Measurements from ENCODE around the gene ZNF469.

The ZNF469 gene

DNA sequence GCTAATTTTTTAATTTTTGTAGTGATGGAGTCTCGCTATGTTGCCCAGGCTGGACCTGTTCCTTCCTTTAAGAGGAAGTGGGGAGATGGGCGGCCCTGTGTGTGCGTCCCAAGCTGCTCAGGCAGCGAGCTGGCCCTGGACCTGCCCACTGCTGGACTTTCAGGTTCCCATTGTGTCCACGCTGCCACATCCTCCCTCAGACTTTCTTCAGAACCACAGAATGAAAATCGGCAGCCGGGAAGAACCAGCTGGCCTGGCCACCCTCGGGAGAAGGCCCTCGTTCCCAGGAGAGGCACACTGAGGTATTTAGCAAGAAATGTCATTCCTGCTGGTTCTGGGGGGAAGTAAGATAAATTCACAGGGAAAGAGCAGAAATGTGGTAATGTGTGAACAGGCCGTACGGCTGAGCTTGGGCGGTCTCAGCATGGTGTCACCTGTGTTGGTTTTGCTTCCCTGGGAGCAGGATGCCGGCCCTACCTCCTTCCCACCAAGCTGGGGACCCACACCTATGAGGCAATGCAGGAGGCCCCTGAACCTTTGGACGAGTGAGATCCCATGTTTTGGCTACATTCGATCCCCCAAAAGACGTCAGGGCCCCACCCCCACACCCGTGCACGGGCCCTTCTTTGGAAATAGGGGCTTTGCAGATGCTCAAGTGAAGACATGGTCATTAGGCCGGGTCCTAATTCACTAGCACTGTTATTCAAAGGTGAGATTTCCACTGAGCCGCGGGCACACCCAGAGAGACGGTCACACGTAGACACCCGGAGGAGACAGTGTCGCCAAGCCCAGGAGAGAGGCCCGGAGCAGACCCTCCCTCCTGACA lies 35.9 kb upstream of the ZNF469 start:
- DNase-seq (ENCODE audit: low read depth in 2 of 2) = no peak

DNA sequence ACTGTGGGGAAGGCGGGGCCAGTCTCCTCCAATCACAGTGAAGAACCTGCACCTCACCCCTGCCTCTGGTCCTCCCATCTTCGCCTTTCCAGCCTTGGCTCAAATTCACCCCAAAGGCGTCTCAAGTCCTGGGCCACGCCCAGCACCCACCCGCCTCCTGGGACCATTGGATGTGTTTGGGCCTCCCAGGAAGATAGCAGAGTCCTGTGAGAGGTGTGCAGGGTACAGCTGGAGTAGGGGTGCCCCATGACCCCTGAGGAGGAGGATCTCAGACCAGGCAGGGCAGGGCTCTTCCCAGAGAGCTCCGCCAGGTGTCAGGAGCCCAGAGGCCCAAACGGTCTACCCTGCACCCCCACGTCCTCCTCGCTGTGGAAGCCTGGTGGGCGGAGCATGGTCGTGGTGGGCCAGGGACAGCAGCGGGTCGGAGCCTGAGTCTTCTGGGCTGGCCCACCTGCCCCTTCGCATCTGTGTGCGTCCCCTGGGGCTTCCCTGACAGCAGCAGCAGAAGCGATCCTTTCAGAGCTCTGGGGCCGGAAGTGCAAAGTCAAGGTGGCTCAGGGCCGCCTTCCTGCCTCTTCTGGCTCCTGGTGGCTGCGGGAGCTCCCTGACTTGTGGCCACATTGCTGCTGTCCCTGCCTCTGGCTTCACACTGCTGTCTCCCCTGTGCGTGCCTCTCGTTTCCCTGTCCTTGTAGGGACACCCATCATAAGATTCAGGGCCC lies 34.9 kb upstream of the ZNF469 start:
- DNase-seq (ENCODE audit: low read depth in 2 of 2) = no peak

DNA sequence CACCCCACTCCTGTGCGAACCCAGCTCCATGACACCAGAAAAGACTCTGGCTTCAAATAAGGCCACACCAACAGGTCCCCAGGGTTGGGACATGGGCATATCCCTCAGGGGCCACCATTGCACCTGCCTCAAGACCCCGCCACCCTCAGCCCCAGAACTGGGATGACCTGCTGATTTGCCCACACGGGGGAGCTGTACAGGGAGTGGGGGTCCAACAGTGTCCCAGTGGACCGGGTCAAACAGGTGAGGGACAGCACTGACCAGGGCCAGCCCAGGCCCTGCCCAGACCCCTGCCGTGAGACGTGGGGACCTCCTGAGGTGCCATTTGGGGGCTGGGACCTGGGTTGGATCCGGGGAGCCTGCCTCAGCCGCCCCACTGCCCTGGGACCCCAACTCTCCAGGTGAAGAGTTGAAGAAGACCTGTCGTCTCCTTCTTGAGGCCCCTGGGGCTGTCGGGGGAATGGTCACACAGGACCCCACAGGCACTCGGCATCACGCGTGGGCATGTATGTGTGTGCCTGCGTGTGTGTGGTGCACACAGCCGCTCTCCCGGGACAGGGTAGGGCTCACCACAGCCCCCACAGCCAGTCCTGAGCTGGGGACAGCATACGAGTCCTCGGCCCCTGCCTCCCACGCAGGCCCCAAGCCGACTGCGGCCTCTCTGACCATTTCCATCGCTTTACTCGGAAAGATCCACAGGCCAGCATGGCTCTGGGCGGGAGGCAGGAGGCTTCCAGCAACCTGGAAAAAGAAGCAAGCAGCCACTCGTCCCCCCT lies 34.2 kb upstream of the ZNF469 start:
- no peak for DNase-seq (ENCODE audit: low read depth in 2 of 2)

DNA sequence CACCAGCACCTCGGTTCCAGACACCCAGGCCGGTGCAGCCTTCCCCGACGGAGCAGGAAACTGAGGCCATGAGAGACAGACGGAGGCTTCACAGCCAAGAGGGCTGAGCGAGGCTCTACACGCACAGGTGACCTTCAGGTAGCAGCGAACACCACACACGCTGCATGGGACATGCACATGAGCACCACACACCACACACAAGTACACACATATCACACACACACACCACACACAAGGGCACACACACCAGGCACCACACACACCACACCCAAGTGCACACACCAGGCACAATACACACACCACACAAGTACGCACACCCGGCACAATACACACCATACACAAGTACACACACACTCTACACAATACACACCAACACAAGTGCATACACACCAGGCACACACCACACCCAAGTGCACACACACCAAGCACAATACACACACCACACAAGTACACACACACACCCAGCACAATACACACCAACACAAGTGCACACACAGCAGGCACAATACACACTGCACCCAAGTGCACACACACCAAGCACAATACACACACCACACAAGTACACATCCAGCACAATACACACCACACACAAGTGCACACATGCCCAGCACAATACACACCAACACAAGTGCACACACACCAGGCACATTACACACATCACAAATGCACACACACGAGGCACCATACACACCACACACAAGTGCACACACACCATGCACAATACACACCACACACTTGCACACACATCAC lies 33.4 kb upstream of the ZNF469 start:
- no peak for DNase-seq (ENCODE audit: low read depth in 2 of 2)

DNA sequence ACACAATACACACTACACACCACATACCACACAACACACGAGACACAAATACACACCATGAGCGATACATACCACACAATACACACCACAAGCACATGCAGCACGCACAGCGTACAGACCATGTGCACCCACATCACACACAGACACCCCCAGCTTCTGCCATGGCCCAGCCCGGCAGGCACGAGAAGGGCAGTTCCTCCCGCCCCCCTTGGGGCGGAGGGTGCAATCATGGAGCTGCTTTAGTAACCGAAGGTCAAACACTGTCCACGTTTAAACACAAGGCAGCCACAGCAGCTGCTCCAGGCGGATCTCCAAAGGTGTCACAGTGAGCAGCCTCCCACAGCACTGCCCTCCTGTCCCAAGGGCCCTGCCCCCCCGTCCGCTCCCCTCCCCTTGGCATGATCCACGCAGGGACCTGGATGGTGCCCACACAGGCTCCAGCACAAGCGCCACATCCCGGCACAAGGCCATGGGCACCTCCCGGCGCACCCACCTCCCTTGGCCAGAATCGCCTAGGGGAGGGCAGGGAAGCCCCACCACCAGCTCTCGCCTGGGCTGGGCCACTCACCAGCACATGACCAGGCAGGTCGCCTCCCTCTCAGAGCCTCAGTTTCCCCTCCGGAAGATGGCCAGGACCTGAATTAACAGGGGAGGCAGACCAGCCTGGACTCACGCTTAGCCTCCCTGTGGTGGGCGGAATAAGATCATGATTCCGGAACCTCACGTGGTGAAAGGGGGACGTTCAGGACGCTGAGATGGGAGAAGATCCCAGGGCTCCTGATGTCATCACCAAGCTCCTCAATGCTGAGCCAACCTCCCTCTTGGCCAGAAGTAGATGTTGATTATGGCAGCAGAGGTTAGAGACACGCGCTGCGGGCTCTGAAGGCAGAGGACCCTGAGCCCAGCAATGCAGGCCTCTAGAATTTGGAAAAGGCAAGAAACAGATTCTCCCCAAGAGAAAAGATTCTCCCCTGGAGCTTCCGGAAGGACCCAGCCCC lies 32.6 kb upstream of the ZNF469 start:
- no peak for DNase-seq (ENCODE audit: low read depth in 2 of 2)

DNA sequence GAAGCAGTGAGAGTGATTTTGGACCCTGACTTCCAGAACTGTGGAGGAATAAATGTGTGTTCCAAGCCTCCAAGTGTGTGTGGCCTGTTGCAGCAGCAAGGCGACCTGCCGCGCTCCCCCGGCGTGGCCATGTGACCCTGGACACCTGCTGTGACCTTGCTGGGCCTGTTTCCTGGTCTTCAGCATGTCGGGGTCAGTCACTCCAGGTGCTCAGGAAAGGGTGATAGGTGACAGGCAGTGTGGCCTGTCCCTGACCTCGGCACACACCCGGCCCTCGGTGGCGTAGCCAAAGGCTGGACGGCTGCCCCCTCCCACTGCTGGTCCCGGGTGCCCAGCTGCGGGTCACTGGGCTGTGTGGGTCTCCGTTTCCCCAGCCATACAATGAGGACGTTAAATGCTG lies 31.8 kb upstream of the ZNF469 start:
- no peak for DNase-seq (ENCODE audit: low read depth in 2 of 2)

DNA sequence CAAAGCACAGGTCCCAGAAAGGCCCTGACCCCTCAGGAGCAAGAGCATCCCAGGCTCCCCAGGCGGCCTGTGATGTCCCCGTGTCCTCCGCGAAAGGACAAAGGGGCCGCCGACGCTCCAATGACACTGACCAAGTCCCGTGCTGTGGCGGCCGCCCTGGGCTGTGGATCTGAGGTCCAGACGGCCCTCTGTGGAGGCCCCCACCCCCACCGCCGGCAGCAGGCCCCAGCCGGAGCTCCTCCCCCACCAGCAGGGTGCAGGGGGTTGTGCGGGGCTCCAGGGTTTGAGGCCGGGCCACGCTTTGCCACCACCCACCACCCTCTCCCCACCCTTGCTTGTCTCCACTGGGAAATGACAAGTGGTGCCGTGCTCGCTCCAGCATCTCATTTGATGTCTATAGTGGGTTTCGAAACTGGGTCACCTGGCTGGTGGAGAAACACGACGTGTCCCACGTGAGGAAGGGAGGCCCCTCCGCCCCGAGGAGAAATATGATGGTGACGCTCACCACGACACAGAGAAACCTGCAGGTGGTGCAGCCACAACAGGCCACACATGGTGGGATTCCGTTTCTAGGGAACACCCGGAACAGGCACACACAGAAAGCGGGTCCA lies 31.2 kb upstream of the ZNF469 start:
- DNase-seq (ENCODE audit: low read depth in 2 of 2) = no peak

DNA sequence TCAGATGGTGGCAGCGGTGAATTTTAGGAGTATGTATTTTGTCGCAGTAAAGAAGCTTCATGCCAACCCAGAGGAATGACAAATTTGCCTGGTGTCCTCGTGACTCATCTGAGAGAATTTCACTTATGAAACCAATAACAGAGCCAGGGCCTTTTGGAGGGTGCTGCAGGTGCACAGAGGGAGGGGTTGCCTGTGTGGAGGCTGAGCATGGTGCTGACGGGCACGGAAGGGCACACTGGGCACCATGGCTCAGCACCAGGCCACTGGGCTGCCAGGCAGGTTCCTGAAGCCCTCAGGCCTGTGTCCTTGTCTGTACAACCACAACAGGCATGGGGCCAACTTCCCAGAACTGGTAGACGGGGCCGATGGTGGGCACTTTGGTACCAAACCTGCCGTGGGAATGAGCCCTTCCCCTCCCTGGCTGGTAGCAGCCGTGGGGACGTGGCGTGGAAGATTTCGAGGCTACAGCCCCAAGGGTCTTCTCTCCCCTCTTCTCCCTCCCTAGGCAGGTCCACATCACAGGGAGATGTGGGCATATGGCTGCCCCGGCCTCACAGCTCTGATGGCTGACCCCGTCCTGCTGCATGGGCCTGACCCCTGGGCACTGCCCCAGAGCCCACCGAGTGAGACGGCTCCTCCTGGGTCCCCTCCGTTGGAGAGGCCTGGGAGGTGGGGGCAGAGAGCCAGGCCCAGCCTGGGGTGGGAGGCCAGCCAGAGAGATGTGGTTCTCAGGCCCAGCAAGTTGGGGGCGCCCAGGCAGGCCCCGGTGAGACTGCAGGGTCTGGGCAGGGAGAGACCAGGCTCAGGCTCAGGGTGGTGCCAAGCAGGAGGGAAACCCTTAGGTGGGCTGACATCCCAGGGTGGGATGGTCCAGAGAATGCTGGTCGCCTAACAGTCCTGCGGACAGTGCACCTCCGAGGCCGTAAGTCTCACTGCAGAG lies 30.2 kb upstream of the ZNF469 start:
- DNase-seq (ENCODE audit: low read depth in 2 of 2) = no peak

DNA sequence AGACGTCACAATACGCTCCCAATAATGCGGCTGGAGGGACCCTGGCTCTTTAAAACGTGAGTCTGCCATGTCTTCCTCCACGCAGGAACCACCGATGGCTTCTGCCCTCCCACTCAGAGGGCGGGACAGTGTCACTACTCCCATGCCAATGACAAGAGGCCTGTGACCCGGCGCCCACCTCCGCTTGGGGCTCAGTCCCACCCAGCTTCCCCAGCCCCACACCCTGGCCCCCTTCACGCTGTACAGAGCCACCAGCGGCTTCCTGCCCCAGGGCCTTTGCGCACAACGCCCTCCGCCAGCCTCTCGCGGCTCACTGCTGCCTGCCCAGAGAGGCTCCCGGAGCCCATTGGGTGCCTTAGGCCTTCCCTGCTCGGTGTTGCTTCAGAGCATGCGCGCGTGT lies 29.5 kb upstream of the ZNF469 start:
- DNase-seq (ENCODE audit: low read depth in 2 of 2) = no peak

DNA sequence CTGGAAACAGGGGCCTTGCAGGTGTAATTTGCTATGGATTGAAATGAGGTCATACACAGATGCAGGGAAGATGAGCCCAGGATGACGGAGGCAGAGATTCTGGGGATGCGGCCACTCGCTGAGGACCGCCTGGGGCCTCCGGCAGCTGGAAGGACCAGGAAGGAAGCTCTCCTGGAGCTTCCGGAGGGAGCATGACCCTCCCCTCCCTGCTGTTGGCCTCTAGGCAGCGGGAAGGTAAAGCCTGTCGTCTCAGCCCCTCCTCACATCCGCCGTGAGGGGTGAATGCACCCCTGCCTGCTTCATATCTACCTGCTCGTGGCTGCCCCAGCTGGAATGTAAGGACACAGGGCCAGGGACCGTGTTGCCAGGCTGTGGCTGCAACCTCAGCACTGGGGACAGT lies 29.1 kb upstream of the ZNF469 start:
- DNase-seq (ENCODE audit: low read depth in 2 of 2) = no peak

DNA sequence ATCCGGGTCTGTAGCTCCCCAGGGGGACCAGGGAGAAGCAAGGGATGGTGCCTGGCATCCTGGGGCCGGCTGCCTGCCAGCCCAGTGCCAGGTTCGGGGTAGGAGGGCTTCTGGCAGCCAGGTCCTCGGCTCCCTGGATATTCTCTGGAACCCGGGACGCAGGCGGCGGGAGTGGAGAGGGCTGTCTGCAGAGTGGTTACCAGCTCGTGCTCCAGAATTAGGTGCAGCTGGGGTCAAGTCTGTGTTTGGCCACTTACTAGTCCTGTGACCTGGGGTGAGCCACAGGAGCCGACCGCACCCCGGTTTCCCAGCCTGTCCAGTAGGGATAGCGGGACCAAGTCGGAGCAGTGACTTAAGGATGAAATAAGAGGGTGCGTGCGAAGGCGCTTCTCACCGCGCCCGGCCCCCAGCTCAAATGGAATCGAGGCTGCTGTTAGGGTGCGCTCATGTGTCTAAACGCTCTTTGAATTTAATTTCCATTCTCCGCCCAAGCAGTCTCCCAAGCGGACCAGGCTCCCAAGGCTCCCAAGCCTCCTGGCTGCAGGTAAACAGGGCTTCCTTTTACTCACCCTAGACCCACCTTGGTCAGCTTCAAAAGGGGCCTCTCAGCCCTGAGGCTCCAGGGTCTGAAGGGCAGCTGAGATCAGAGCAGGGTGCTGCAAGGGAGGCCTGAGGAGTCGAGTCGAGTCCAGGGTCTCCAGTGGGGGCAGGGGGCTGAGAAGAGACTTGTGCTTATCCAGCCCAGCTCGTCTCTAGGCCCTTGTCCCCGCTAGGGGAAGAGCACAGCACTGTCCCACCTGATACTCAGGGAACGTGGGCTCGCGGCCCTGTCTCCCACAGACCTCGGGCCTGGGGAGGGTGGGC lies 28.3 kb upstream of the ZNF469 start:
- no peak for DNase-seq (ENCODE audit: low read depth in 2 of 2)

DNA sequence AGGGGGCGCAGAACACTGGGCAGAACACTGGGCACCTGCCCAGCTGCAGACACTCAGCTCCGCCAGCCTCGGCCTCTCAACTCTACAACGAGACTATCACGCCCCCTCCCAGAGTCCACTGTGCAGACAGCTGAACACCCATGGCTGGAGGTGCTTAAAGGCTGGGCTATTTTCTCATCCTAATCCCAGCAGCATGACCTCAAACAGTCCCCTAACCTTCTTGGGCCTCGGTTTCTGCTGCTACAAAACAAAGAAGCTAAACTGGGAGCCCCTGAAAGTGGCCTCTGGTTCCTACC lies 27.7 kb upstream of the ZNF469 start:
- no peak for DNase-seq (ENCODE audit: low read depth in 2 of 2)

DNA sequence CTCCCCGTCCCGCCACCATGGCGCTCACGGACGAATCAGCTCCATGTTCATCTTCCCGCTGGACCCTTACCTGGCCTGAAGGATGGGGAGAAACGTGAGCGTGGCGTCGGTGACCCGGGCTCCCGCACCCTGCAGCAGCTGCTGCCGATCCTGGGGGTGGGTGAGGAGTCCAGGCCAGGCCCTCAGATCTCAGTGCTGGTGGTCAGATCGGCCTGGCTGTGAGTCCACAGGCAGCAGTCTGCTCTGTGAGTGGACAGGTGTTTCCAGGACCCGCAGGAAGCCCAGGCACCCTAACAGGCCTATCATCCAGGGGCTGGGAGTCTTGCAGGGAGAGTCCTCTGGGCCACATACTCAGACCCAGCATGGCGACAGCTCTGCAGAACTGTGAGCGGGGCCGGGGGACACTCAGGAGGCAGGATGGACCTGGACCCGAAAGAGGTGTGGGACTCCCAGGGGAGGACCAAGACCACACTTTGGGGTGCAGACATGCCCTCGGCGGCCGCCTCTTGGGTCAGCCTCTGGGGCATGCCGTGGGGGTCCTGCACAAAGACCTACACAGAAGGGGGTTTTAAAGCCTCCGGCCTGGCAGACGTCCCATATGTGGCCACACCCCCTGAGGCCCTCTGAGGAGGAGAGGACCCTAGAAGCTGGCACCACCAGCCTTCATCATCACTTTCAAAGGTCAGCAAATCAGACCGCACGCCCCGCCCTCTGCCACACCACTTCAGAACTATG lies 27.2 kb upstream of the ZNF469 start:
- DNase-seq (ENCODE audit: low read depth in 2 of 2) = no peak

DNA sequence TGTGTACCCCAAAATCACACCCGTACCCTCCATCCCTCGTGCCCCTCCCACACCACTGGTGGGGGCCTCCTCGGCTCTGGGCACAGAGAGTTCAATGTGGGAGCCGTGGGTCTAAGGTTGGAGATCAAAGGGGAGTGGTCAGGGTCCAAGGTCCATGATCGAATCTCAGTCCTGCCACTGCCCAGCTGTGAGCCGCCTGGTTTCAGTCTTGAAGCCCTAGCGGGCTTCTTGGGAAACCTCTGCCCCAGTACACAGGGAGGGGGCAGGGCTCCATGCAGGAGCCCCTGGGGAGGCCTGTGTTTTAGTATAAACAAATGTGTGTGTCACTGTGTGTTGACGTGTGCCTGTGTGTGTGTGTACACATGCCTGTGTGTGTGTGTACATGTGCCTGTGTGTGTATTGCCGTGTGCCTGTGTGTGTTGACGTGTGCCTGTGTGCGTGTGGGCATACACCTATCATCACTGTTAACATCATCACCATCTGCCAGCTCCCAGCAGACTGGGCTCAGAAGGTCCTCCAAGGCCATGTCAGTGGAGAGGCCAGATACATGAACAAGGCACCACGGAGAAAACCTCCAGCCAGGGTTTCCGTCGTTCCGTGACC lies 26.5 kb upstream of the ZNF469 start:
- DNase-seq (ENCODE audit: low read depth in 2 of 2) = no peak

DNA sequence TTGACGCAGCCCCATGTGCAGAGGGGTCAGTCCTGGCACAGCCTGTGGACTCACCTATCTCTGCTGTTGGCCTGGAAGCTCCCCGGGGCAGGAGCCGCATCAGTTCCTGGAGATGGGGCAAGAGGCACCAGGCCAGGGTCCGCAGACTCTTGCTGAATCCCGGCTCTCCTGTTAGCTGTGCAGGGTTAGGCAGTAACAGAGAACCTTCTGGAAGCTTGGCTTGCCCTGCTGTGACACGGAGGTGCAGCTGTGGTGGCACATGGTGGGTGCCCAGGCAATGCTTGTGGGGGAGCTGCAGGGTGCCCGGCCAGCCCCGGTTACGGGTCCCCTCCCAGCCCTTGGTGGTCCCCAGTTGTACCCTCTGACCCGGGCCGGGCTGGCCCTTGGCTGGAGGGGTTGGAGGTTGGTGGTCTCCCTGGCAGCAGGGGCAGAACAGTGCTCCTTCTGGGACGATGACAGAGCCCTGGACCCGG lies 26.0 kb upstream of the ZNF469 start:
- no peak for DNase-seq (ENCODE audit: low read depth in 2 of 2)

DNA sequence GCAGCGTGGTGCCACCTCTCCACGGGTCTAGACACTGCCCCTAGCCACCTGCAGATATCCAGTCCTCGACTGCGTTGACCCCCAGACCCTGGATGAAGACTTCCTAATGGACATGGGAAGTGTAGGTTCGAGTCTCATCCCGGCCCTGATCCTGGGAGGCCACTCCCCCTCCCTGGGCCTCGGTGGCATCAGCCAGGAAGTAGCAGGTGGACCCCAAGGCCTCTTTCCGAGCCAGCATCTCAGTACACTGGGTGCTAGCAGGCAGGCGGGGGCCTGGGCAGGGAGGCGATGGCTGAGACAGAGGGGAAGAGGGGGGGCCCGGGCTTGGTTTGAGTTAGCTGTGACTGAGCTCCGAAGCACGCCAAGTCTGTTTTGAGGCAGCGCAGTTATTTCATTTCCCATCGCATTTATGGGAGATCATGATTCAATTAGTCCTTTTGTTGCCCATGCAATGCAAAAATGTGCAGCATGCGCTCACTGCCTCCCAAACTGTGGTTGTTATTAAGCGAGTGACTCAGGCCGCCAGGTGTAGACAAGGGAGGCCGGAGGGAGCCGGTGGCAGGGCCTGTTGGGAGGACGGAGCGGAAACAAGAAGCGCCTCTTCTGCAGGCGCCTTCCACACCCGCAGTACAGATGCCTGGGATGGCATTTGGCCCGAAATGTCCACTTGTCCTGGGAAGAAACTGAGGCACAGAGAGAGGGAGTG lies 25.3 kb upstream of the ZNF469 start:
- DNase-seq (ENCODE audit: low read depth in 2 of 2) = no peak

Data from stimulated activated CD8-positive, alpha-beta memory T cell treated with anti-CD3 and anti-CD28 coated beads, Interleukin-15, amount 100 ng/mL, for 4 hours (primary cell).